Mucosa of stomach (tissue), 1 donor: ENCODE data around the gene HCRTR1.

Source experiments
- H3K27me3 ChIP-seq: one replicate; pipeline ENCODE4 v1.7.0; 2013; ENCODE audit warnings: mild to moderate bottlenecking, low read length; ENCODE audit not compliant: control insufficient read depth, insufficient read depth
- H3K36me3 ChIP-seq: one replicate; pipeline ENCODE4 v1.7.0; 2013; ENCODE audit warnings: low read length; ENCODE audit not compliant: control insufficient read depth, insufficient read depth
- H3K4me1 ChIP-seq: one replicate; pipeline ENCODE4 v1.7.0; 2013; ENCODE audit warnings: mild to moderate bottlenecking, low read length; ENCODE audit not compliant: control insufficient read depth, insufficient read depth
- H3K4me3 ChIP-seq: one replicate; pipeline ENCODE4 v1.7.0; 2013; ENCODE audit warnings: low read length
- H3K9ac ChIP-seq: one replicate; pipeline ENCODE4 v1.7.0; 2013; ENCODE audit warnings: mild to moderate bottlenecking, low read length, moderate library complexity
- H3K9me3 ChIP-seq: one replicate; pipeline ENCODE4 v1.7.0; 2013; ENCODE audit warnings: mild to moderate bottlenecking, low read length, moderate library complexity; ENCODE audit not compliant: control insufficient read depth
- donor health status: Pancreatic carcinoma.

Gene HCRTR1

GRCh38 chr1:31617218-31617915 lies at the start of gene HCRTR1:
TSS of gene HCRTR1 (plus strand) at chr1:31617689. CDS start at chr1:31619193, 1,504 bp downstream.
- H3K27me3 ChIP-seq = peaks cover 45% of the 10 kb centered on the region
- H3K4me3 ChIP-seq = no peak within 1 kb of the TSS
- H3K9ac ChIP-seq = peak within 1 kb of the TSS; percentile 34
- H3K9me3 ChIP-seq = no peaks in the 10 kb centered on the region
- peaks cover 7% of the 10 kb centered on the region for H3K4me1 ChIP-seq
- H3K36me3 ChIP-seq = no peaks in the 10 kb centered on the region

- peaks cover 15% of the 10 kb centered on the region for H3K4me1 ChIP-seq
- H3K4me3 ChIP-seq = no peak overlapping the region
- no peaks in the 10 kb centered on the region for H3K36me3 ChIP-seq
- no peak overlapping the region for H3K9ac ChIP-seq
- no peaks in the 10 kb centered on the region for H3K9me3 ChIP-seq
- no peaks in the 10 kb centered on the region for H3K27me3 ChIP-seq
Measured at GRCh38 chr1:31567956-31568570, 49.4 kb upstream of the HCRTR1 start.

- Histone ChIP-seq H3K4me3 (no peak overlapping the region), H3K9ac (no peak overlapping the region), H3K9me3 (no peaks in the 10 kb centered on the region), H3K4me1 (peaks cover 21% of the 10 kb centered on the region), H3K36me3 (no peaks in the 10 kb centered on the region), H3K27me3 (no peaks in the 10 kb centered on the region)
Measured at GRCh38 chr1:31568895-31569595, 48.4 kb upstream of the HCRTR1 start.

GRCh38 chr1:31569596-31570173 lies 47.8 kb upstream of the HCRTR1 start:
- H3K9me3 ChIP-seq = no peaks in the 10 kb centered on the region
- H3K4me1 ChIP-seq = peaks cover 22% of the 10 kb centered on the region
- H3K4me3 ChIP-seq = no peak overlapping the region
- no peaks in the 10 kb centered on the region for H3K27me3 ChIP-seq
- no peak overlapping the region for H3K9ac ChIP-seq
- no peaks in the 10 kb centered on the region for H3K36me3 ChIP-seq

- Histone ChIP-seq H3K36me3 (no peaks in the 10 kb centered on the region), H3K27me3 (no peaks in the 10 kb centered on the region), H3K4me3 (no peak overlapping the region), H3K9ac (no peak overlapping the region), H3K4me1 (peaks cover 27% of the 10 kb centered on the region), H3K9me3 (no peaks in the 10 kb centered on the region)
Measured at GRCh38 chr1:31570228-31570627, 47.3 kb upstream of the HCRTR1 start.

GRCh38 chr1:31570906-31571305 lies 46.6 kb upstream of the HCRTR1 start:
- Histone ChIP-seq H3K4me1 (peaks cover 34% of the 10 kb centered on the region), H3K36me3 (no peaks in the 10 kb centered on the region), H3K9ac (no peak overlapping the region), H3K27me3 (no peaks in the 10 kb centered on the region), H3K9me3 (no peaks in the 10 kb centered on the region), H3K4me3 (no peak overlapping the region)

GRCh38 chr1:31571340-31572295 lies 45.9 kb upstream of the HCRTR1 start:
- peaks cover 39% of the 10 kb centered on the region for H3K4me1 ChIP-seq
- H3K9me3 ChIP-seq = no peaks in the 10 kb centered on the region
- H3K27me3 ChIP-seq = peaks cover 3% of the 10 kb centered on the region
- H3K9ac ChIP-seq = no peak overlapping the region
- H3K36me3 ChIP-seq = no peaks in the 10 kb centered on the region
- H3K4me3 ChIP-seq = no peak overlapping the region

- no peak overlapping the region for H3K9ac ChIP-seq
Measured at GRCh38 chr1:31572323-31573104, 45.0 kb upstream of the HCRTR1 start.

GRCh38 chr1:31573261-31573660 lies 44.2 kb upstream of the HCRTR1 start:
- peak overlapping the region; percentile 38 for H3K9ac ChIP-seq
- H3K4me1 ChIP-seq = peaks cover 42% of the 10 kb centered on the region
- H3K27me3 ChIP-seq = peaks cover 5% of the 10 kb centered on the region
- no peaks in the 10 kb centered on the region for H3K9me3 ChIP-seq
- H3K36me3 ChIP-seq = no peaks in the 10 kb centered on the region
- no peak overlapping the region for H3K4me3 ChIP-seq

More at GRCh38 chr1:31572323-31573104, 45.0 kb upstream of the HCRTR1 start:
- Histone ChIP-seq H3K4me3 (no peak overlapping the region), H3K9me3 (no peaks in the 10 kb centered on the region), H3K36me3 (no peaks in the 10 kb centered on the region), H3K4me1 (peaks cover 42% of the 10 kb centered on the region), H3K27me3 (peaks cover 5% of the 10 kb centered on the region)

GRCh38 chr1:31574749-31575368 lies 42.6 kb upstream of the HCRTR1 start:
- Histone ChIP-seq H3K36me3 (no peaks in the 10 kb centered on the region), H3K27me3 (peaks cover 5% of the 10 kb centered on the region), H3K4me1 (peaks cover 50% of the 10 kb centered on the region), H3K4me3 (no peak overlapping the region), H3K9ac (peak overlapping the region; percentile 96), H3K9me3 (no peaks in the 10 kb centered on the region)
